ENCODE measurements around the gene OMA1.
"Not testable (repeated sequence)": the region's sequence is repeated elsewhere in the genome, so short reads cannot be mapped to it uniquely, and the experiment has no call there.

OMA1 gene

DNA sequence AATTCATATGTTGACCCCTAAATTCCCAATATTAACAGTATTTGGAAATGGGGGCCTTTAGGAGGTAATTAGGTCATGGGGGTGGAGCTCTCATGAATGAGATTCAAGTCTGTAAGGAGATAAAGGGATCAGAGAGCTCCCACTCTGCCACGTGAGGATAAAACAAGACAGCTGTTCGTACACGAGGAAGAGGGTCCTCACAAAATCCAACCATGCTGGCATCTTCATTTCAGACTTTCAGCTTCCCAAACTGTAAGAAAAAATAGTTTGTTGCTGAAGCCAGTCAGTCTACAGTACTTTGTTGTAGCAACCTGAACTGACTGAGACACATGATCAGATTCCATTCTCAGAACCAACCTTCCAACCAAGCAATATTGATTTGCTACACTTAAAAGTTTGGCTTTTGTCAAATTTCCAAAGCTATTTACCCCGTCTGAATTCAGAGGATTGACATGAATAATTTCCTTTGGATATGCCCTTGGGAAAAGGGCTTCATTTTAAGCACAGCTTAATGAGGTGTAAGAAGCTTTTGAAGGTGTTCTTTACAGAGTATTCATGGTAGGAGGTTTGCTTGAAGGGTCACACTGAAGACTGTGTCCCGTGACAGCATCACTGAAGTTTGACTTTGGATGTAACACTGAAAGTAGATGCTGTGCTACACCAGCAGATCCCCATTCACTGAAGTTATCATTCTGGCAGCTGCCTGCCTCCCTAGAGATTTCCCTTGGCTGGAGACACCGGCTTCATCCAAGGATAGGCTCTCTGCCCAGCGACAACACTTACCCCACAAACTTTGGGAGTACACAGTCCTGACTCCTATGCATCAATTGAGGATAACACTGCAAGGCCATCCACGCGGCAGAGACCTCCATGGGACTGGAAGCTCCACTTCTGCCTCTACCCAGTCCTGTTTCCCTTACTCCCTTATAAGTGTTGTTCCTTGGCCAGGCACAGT is 4.9 kb upstream of the OMA1 start:
- no peaks in the 10 kb centered on the region for H3K4me1 ChIP-seq
- intact Hi-C loops (cut with DNase I; ENCODE audit: low total_unique reads), result no loop called here
- H3K4me3 ChIP-seq, result no peak overlapping the region
- H3K27ac ChIP-seq, result no peak overlapping the region
- no peaks in the 10 kb centered on the region for H3K27me3 ChIP-seq
- DNase-seq, result no peak
- H3K36me3 ChIP-seq, result no peaks in the 10 kb centered on the region
- no peaks in the 10 kb centered on the region for H3K9me3 ChIP-seq
- TF ChIP-seq CTCF (IDR thresholded peaks at IDR 0.05), result no peak

- H3K4me3 ChIP-seq, H3K27me3 ChIP-seq, H3K27ac ChIP-seq, DNase-seq, H3K9me3 ChIP-seq, H3K36me3 ChIP-seq: not testable (repeated sequence)
- intact Hi-C loops (cut with DNase I; ENCODE audit: low total_unique reads), result loop anchor here (5.0 kb wide), 2 partner anchors 33 to 37 kb away; no protein-coding TSS in a partner anchor
- peaks cover 0 to 11% (median 3%) of the 10 kb centered on the region in 4 donors for H3K4me1 ChIP-seq
Measured at GRCh38 chr1:58549291-58549690, 2.8 kb upstream of the OMA1 start.

DNA sequence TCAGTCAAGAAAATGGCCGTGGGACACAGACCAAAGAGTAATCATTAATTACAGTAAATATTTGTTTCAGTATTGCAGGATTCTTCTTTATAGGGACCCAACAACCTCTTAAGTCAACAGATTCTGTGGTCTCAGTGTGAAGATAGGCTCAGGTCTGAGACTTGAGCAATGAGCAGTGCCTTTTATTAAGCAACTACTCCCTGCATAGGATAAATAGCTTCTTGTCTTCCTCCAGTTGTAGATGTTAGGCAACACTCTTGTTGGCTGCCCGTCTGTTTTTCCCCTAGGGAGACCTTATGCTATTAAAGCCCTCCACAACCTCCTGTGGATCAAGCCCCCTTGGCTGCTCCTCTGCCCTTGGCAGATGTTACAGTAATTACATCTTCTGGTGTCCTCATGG is 1.8 kb upstream of the OMA1 start:
- DNase-seq, result no peak
- TF ChIP-seq CTCF (IDR thresholded peaks at IDR 0.05), result no peak
- H3K27me3 ChIP-seq, result no peaks in the 10 kb centered on the region
- H3K36me3 ChIP-seq, result no peaks in the 10 kb centered on the region
- H3K9me3 ChIP-seq, result no peaks in the 10 kb centered on the region
- H3K4me3 ChIP-seq, result no peak overlapping the region
- intact Hi-C loops (cut with DNase I; ENCODE audit: low total_unique reads), result loop anchor here (5.0 kb wide), 2 partner anchors 34 to 36 kb away; no protein-coding TSS in a partner anchor
- no peak overlapping the region for H3K27ac ChIP-seq
- H3K4me1 ChIP-seq, result peaks cover 0 to 12% (median 3%) of the 10 kb centered on the region in 4 donors

- intact Hi-C loops (cut with DNase I; ENCODE audit: low total_unique reads), result loop anchor here (5.0 kb wide), 2 partner anchors 34 to 36 kb away; no protein-coding TSS in a partner anchor
- Histone ChIP-seq H3K9me3 (no peaks in the 10 kb centered on the region), H3K4me1 (peaks cover 0 to 12% (median 3%) of the 10 kb centered on the region in 4 donors), H3K4me3 (peak overlapping the region; percentile 77 to 95), H3K27ac (peak overlapping the region; percentile 99 to 100), H3K36me3 (no peaks in the 10 kb centered on the region), H3K27me3 (no peaks in the 10 kb centered on the region)
- no peak for TF ChIP-seq CTCF (IDR thresholded peaks at IDR 0.05)
- DNase-seq, result peak; percentile 84 to 93
Measured at GRCh38 chr1:58545591-58546519, 671 bp downstream of the OMA1 start.

DNA sequence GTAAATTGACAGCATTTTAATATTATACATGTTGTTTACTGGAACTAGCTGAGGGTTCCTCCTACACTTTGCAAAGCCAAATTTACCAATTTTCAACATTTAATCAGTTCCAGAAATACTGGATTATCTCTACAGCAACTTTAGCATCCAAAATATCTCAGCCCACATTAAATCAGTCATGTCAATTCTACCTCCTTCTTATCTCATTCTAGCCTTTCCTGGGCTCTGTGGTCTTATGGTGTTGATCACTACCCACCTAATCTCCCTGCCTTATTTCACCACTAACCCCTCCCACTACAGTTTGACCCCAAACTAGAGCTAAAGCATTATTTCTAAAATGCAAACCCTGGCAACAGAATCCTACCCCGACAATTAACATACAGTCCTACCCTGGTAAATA is 3.3 kb downstream of the OMA1 start:
- no peak for DNase-seq
- Histone ChIP-seq H3K27ac (peak overlapping the region in 1 of 2 donors; percentile 99), H3K9me3 (no peaks in the 10 kb centered on the region), H3K36me3 (peaks cover 0 to 3% (median 0%) of the 10 kb centered on the region in 3 donors), H3K4me1 (peaks cover 0 to 12% (median 5%) of the 10 kb centered on the region in 4 donors), H3K27me3 (no peaks in the 10 kb centered on the region), H3K4me3 (no peak overlapping the region)
- TF ChIP-seq CTCF (IDR thresholded peaks at IDR 0.05), result no peak
- intact Hi-C loops (cut with DNase I; ENCODE audit: low total_unique reads), result no loop called here

Data from tibial artery (tissue), 4 donors.